CD4-positive, alpha-beta T cell treated with Interleukin-12 subunit alpha and Interleukin-12 subunit beta, for 1 hour (primary cell): ENCODE results near the gene XRCC5.

Source experiments
- DNase-seq: peaks from one replicate; pipeline ENCODE4 v3.0.0-alpha.2; 2020

XRCC5 gene

DNA sequence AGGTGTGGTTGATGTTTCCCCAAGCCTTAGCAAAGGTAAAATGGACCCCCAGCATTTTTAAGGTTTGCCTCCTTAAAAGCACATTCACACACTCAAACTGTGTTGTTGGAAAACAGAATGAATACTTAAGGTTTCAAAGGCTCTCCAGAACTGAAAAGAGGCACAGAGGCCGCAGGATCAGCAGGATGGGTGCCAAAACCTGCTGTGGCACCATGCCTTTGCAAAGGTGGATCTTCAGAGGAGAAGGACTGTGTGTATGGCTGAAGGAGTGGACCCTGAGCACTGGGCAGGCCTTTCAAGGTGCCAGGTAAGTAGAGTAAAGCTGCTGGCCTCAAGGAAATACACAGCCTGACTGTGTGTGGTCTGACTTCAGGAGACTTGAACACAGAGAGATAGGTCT lies 127.3 kb downstream of the XRCC5 start:
- no peak for DNase-seq

DNA sequence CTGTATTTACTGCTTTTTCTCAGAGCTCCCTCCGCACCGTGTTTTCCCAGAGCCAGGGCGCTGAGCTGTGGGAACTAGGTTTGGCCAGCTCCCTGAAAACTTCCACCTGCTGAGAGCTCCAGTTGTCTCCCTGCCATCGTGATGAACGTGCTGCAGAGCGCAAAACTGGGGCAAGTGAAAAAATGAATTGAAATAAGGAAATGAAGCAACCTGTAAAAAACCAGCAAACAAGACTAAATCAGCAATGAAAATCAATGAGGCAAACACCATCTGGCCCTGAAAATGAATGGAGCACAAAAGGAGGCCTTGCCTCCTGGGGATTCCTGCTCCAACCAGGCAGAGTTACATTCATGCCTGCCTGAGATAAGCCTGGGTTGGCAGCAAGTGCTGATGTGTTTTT lies 133.2 kb downstream of the XRCC5 start:
- no peak for DNase-seq

DNA sequence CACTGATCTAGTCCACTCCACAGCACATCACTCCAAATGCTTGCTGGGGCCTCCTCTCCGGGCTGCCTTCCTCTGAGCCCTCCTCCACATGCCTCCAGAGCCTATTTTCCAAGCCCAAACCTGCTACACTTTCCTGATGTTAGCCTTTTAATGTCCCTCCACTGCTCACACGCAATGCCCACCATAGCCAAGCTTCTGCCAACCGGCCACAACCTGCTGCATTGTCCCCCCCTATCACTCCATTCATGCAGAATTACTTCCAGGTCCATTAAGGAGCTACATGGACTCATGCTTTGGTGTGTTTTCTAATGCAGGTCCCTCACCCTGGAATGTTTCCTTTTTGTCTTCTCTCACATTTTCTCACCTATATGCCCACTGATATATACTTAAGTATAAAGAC lies 133.9 kb downstream of the XRCC5 start:
- no peak for DNase-seq

DNA sequence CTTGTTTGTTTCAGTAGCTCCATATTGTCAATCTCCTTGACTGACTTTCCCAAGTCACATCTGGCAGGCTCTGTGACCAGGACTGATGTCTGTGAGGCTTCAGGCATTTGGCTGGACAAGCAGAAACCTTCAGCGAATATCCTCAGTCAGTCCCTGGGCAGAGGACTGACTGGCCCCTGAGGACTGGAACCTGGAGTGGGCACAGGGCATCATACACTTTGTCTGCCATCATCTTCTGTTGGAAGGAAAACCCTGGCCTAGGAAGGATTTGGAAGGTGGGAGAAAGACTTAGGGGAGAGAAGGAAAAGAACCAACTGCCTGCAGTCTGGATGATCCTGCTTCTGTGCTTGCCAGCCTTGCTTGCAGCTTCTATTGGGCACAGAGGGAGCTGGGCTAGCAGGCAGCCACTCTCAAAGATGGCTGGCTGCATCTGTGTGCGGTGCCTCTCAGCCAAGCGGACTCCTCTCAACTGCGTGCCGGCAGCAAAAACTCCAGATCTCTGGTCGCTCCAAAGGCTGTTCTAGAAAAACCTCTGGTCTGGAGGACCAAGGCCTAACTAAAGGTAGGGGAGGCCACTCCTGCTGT lies 136.3 kb downstream of the XRCC5 start:
- DNase-seq: no peak

DNA sequence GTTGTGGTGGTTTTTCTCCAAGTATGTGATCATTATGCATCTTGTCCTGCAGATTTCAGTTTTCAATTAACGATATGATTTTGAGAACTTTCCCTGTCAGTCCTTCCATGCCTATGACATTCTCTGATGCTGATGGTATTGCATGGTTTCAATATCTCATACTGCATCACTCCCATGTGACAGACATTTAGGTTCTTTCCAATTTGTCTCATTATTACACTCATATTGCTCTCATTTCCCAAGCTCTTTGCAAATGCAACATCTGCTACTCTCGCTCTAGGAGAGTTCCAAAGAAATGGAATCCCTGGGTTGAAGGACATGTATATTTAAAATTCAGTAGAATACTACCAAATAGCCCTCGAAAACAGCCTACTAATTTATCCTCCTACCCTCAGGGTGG lies 137.6 kb downstream of the XRCC5 start:
- DNase-seq: no peak
